GM18909 (cell line): ENCODE data around the gene NBL1.
"Not testable (repeated sequence)": the region's sequence is repeated elsewhere in the genome, so short reads cannot be mapped to it uniquely, and the experiment has no call there.

Experiments
- ATAC-seq: cut with Tn5 transposase; IDR thresholded peaks from one replicate; pipeline ENCODE4 v1.9.1; 2021; ENCODE audit warnings: mild to moderate bottlenecking; ENCODE audit not compliant: unreplicated experiment, poor library complexity

NBL1 gene

DNA sequence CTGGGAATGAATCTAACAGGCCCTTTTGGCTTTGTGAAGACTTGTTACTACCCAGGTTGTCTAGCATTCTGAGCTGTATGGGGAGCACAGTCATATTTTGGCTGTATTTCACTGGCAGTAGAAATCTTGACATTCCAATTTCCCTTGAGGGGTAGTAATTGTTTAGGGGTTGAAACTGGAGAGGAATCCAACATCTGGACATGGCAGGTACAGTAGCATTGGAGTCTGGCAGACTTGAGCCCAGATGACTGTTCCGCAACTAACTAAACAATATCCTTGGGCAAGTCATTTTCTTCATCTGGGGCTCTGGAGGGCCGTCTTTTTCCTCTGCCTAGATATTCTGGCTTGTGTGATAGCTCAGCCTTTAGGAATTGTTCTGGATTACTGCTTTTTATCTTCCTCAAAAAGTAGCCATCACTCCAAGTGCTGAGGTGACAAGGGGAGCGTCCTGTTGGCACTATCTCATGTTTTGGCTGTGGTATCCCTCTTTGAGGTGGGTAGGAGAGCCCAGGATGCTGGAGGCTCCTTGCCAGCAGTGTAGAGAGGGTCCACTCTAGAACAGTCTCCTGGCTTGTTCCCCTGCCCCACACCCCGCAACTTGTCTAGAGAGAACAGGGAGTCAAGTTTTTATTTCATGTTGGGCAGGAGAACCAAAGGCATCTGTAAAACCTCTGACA is 22.7 kb upstream of the NBL1 start:
- no peak for ATAC-seq

DNA sequence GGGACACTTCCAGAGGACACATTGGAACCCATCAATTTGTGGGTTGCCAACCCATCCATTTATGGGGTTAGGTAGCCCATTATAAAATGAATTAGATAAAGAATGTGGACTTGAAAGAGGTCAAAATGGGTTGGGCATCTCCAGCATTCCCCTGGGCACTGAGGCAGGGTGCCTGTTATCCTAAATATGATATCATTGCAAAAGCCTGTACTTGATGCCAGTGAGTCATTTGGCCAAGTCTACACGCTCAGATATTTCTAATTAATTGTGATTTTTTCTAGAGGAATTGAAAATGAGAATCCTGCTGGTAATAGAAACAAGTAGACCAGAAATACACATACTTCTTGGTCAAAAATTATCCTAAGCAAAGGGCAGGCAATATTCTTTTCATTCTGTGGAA is 21.9 kb upstream of the NBL1 start:
- no peak for ATAC-seq

DNA sequence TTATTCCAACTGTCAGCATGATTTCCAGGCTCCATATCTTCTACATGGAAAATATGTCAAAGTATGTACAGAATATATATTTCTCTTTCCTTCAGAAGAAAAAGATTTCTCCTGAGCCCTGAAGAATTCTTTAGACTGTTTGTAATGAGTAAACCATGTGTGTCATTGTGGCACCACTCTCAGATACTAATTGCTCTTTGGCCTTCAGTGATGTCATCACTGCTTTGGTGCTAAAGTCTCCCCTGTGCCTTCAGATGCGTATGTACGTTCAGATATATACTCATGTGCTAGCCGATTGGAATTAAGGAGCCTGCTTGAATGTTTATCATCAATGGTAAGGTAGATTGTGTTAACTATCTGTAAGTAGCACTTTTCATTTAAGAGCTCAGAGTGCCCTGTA is 20.6 kb upstream of the NBL1 start:
- no peak for ATAC-seq

DNA sequence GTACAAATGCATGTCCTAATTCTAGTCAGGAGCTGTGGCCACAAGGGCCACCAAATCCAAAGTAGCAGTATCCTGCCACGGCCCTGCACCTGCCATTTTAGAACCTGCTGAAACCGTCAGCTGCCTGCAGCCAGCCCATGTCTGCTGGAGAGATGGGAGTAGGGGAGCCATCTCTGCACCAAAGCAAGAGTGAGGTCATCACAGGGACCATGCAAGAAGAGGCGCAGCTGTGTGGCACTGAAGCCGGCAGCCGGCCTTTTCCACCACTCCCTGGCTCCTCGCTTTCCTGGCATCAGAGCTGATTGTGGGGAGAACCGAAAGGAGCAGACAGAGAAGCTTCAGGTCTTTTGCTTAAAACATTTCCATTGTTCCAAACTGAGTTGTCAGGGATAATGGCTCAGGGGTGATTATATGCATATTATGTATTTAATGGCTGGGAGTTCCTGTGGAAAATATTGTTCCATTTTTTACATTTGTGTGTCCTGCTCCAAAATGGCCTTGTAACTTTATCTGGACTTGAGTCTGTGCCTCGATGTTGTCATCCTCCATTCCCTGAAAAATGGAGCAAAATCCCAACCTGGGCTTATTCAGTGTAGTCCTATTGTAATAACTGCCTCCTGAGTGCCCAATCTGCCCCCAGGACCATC is 18.7 kb upstream of the NBL1 start:
- no peak for ATAC-seq

DNA sequence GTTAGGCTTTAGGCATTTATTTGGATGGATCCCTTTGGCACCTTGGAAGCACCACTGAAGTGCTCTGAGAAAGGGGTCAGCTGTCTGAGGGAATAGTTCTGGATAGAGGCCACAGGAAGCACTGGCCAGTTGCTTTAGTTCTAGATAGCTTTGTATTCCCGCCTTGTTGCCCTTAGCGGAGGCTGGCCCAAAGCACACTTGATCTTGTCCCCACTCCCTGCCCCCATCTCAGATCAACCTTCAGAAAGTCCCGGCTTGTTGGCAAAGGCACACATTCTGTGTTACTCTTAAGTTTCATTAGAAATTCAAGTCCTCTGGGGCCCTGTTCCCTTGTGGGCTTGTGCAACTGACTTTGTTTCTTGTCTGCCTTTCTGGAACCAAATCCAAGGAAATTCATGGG is 15.2 kb upstream of the NBL1 start:
- no peak for ATAC-seq

DNA sequence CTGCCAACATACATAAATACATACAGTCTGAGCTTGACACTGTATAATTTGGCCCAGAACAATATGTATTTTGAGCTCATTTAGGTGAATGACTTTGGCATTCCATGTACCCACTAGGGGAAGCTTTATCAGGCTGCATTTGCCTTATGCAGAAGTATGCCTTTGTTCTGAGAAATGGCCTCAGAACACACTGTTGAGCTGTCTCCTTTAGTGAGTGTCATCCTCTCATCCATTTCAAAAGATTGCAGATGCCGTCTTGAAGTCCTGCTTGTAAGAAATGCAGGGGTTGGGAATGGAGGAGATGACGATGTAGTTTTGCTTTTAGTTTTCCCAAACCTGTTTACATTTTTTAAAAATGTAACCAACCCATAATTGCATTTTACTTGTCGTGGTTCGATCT is 14.8 kb upstream of the NBL1 start:
- ATAC-seq, result no peak

DNA sequence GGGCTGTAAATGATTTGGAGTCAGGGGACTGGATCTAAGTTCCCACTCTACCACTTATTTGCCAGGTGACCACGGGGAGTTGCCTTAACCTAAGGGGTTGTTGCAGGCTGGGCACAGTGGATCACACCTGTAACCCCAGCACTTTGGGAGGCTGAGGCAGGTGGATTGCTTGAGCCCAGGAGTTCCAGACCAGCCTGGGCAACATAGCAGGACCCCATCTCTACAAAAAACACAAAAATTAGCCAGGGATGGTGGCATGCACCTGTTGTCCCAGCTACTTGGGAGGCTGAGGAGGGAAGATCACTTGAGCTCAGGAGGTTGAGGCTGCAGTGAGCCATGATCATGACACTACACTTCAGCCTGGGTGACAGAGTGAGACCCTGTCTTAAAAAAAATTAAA is 13.9 kb upstream of the NBL1 start:
- ATAC-seq, result not testable (repeated sequence)

DNA sequence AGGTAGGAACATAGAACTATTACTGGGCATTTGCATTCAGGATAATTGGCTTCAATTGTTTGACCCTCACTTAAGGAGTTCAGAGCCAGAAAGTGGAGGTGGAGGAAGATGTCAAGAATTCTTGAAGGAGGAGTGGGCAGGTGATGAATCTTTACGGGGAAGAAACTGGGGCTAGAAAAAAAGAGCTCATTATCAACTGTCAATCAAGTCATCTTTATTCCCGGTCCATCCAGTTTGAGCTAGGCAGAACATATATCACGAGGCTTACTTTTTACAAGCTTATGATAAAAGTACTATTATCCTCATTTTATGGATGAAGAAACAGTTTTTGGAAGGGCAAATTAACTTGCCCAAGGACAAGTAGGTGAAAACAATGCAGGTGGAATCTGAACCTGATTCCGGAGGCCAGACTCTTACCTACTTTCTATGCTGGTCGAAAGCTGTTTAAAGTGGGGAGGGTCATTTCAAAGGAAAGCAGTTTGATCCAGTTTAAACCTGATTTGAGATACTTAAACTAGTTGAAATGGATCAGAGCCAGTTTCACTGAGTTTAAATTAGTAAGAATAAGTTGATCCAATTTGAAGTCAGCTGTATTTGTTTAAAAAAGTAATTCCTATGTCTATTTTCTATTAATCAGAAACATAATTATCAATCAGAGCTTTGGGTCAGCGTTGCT is 13.3 kb upstream of the NBL1 start:
- ATAC-seq, result no peak

DNA sequence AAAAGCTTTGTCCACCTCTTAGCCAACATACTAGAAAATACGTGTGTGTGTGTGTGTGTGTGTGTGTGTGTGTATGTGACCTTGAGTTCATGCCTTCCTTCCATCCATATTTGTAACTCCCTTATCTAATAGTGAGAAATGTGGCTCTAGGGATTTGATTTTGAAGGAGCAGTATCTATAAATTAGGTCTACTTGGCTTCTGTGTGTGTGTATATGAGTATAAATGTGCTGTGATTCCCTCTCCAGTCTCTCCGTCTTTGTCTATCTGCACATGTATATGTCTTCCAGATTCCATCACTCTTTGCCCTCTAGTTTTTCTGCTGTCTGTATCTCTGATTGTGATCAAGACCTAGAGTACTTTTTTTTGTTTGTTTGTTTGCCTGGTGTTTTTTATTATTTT is 11.9 kb upstream of the NBL1 start:
- no peak for ATAC-seq

DNA sequence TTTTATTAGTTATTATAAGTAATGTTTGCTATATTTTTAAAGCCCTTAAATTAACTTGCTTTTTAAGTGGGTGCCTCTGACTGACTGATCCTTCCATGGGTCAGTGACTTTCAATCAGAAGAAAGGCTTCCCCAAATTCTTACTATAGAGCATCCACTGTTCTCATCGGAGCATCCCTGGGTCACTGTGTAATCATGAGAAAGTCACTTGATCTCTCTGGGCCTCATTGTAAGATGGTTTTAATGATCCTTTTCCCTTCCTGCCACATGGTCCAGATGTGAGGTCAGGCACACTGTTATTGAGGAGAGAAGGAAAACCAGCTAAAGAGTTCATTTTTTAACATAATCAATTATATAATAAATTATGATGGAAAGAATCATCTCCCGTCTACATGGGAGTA is 11.0 kb upstream of the NBL1 start:
- no peak for ATAC-seq

DNA sequence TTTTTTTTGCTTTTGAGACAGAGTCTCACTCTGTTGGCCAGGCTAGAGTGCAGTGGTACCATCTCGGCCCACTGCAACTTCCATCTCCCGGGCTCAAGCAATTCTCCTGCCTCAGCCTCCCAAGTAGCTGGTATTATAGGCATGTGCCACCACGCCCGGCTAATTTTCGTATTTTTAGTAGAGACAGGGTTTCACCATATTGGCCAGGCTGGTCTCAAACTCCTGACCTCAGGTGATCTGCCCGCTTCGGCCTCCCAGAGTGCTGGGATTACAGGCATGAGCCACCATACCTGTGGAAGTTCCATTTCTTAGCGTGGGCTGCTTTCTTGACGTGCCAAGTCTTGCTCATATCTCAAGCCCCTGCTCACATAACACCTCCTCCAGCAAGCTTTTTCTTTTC is 9.0 kb upstream of the NBL1 start:
- not testable (repeated sequence) for ATAC-seq

DNA sequence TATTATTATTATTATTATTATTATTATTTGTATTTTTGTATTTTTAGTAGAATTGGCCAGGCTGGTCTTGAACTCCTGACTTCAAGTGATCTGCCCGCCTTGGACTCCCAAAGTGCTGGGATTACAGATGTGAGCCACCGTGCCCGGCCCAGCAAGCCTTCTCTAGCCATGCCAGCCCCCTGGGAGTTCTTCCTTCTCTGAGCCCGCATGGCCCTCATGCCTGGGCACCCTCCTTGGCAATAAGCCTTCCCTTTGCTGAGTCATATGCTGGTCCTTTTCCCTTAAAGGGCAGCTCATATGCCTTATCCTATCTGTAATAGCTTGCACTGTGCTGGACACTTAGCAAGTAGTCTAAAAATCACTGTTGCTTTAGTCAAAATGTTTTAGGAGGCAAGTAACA is 8.5 kb upstream of the NBL1 start:
- no peak for ATAC-seq

DNA sequence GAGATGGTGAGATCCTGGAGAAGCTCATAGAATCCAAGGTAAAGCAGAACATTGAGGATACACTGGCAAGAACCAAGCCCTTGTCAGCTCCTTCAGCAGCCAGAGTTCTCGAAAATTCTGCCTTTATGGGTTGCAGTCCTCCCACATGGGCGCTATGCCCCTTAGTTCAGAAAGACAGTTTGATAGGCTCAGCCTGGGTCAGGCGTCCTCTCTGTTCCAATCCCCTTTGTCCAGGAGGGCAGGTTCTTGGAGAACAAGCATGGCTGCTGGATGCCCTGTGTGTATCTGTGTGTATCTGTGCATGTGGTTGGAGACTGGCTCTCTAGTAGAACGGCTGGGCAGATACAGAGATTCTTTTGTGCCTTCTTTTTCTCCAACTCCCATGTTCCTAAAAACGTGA is 8.0 kb upstream of the NBL1 start:
- ATAC-seq, result no peak

DNA sequence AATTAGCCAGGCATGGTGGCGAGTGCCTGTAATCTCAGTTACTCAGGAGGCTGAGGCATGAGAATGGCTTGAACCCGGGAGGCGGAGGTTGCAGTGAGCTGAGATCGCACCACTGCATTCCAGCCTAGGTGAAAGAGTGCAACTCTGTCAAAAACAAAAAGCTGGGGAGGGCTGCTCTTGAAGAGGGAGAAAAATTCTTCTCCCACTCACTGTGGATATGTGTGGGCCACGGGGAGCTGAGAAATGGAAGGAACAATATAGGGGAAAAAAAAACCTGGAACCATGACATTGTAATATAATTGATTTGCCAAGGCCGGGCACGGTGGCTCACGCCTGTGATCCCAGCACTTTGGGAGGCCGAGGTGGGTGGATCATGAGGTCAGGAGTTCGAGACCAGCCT is 7.4 kb upstream of the NBL1 start:
- ATAC-seq, result not testable (repeated sequence)

DNA sequence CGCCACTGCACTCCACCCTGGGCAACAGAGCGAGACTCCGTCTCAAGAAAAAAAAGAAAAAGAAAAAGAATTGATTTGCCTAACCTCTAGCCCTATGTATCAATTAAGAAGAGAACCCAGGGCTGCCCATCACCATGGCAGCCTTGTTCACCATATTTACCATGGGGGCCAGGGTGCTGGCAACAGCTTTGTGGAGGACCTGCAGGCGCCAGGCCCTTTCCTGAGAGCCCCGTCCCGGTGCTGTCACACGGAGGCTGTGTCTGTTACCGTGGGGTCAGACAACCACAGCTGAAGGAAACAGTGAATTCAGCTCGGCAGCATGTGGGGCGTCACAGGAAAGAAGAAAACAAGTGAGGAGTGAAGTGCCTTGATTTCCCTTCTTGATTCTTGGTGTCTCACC is 6.5 kb upstream of the NBL1 start:
- no peak for ATAC-seq

DNA sequence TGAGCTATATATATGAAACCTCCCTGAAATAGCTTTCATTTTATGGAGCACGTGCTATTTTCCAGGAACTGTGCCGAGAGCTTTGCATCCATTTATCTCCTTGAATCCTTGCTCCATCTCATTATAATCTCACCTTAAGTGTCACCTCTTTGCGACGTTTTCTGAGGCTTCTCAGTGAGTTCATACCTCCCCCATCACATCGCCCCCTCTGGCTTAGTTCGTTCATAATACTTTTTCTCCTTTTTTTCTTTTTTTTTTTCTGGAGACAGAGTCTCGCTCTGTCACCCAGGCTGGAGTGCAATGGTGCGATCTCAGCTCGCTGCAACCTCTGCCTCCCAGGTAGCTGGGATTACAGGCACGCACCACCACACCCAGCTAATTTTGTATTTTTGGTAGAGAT is 4.9 kb upstream of the NBL1 start:
- not testable (repeated sequence) for ATAC-seq

DNA sequence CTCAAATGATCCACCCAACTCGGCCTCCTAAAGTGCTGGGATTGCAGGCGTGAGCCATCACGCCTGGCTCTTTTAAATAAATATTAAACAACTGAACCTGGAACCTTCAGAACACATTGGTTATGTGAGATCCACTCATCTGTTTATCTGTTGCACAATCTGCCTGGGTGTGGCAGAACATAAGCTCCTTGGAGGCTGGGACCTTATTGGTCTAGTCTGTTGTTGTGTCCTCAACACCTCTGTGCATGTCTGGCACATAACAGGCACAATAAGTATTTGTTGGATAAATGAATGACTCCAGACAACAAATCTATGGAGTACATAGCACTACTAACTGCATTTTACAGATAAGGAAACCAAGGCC is 4.1 kb upstream of the NBL1 start:
- no peak for ATAC-seq

DNA sequence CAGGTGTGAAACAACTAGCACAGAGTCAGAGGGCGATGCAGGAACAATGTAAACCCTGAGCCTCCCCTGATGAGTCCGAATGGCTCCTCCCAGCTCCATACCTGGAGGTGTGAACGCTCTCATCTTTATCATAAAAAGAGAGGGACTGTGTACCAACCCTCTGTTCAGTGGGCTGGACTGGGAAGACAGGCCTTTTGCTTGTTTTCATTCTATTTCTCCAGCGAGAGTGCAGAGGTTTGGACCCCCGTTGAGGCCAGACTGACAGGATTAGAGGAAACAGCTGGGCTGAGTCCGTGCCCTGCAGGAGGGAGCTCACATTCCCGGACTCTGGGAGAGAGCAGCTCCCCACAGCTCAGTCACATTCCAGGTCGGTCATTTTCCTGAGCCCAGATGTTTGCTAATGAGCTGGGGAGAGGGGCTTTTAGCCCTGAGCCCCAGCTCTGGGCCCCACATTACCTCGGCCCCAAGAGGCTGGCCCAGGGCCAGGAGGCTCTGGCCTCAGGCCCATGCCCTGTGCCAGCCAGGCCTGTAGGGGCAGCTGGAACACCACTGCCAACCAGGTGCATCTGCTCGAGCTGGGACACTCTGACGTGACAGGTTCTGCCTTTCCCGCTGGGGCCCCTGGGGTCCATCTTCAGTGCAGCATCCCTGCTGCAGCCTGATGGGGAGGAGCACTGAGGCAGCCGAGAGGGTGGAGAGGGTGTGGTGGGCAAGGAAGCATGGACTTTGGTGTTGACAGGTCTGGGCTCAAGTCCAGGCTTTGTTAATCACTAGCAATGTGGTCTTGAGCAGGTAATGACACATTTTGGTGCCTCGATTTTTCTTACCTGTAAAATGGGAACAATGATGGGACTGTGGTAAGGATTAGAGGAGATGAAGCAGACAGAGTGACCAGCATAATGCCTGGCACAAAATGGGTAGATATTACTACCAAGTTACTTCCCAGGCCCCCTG is 3.5 kb upstream of the NBL1 start:
- ATAC-seq, result no peak

DNA sequence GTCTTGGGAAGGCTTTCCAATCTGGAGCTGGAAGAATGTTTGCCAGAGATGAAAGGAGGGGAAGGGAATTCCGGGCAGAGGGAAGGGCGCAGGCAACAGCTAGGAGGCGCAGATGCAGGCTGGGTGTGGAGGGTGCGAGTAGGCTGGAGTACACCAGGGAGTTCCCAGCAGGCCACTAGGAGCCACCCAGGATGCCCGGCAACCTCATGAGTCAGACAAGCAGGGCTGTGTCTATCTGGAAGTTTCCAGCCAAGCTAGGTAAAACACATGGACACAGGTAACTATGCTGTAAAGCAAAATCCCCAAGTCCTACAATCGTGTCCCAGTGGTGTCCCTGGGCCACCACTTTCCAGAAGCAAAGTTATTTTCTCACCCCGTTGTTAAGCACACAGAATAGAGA is 990 bp upstream of the NBL1 start:
- ATAC-seq, result no peak

DNA sequence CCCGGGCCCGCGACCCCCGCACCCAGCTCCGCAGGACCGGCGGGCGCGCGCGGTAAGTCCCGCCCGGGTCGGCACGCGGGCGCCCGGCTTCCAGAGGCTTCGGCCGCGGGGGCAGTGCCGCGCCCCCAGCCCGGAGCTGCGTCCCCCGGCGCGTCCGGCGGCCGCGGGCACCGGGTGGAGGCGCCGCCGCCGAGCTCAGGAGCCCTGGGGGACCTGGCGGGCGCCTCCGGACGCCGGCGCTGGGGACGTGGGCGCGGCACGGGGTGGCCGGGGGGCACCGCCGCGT is 227 bp downstream of the NBL1 start:
- no peak for ATAC-seq
